GM19372 (cell line): ENCODE data around the gene RNF187.

Source experiments
- ATAC-seq: cut with Tn5 transposase; IDR thresholded peaks from one replicate; pipeline ENCODE4 v1.9.1; 2021; ENCODE audit warnings: mild to moderate bottlenecking, low read depth, moderate library complexity; ENCODE audit not compliant: unreplicated experiment

Gene RNF187

DNA sequence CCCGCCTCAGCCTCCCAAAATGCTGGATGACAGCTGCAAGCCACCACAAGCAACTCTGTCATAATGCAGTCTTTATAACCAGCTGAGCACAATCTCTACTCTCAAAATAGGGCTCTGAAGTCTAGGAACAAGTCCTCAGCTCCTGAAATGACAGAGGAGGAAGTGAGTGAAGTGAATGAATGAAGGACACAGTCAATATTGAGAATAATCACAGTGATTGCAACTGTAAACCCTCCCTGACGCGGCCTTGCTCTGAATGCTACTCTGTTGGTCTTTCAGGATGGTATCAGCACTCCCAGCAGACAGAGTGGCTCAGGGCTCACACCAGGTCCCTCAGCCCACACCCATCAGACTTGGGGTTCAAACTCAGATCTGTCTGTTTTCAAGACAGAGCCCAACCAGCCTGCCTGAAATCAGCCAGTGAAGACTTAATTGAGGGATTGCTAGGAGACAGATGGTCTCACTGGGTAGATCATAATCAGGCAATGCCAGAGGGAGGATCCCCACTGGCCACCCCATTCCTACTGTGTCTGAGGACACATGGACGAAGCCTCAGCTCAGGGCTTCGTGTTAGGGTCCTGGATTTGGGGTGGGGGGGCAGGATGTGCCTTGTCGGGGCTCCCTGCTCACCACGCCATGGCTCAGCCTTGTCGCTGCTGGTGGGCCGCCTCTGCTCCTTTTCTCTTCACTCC is 20.9 kb downstream of the RNF187 start:
- no peak for ATAC-seq

GRCh38 chr1:228508840-228509415 is 21.7 kb downstream of the RNF187 start:
- no peak for ATAC-seq

DNA sequence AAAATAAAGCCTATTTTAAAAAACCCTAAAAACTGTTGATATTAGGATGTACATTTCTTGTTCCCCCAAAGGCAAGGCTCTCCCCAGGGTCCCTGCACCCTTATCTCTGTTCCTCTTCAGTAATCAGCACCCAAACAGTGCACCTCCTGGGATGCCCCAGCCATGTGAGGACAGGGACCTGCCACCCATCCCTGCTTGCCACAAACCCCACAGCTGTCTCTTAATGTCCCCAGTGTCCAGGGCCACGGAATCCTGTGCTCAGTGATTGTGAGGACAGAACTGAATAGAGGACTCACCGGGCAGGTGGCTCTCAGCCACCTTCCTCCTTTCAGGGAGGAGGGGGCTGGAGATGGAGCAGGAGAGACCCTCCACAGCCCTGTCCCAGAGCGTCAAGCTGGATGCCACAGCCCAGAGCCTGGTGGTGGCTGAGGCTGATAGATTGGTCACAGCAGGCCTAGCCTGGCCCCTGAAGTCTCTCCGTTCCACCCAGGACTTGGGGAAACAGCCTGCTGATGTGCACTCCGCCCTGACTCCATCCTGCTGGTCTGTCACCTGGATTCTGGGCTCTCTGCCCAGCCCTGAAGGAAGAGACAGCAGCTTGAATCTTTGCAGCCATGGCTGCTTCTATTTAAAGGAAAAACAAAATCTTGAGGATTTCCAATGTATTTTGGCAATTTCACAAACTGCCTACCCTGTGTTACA is 23.1 kb downstream of the RNF187 start:
- ATAC-seq = no peak

- ATAC-seq = no peak
Measured at GRCh38 chr1:228510803-228511413, 23.7 kb downstream of the RNF187 start.

DNA sequence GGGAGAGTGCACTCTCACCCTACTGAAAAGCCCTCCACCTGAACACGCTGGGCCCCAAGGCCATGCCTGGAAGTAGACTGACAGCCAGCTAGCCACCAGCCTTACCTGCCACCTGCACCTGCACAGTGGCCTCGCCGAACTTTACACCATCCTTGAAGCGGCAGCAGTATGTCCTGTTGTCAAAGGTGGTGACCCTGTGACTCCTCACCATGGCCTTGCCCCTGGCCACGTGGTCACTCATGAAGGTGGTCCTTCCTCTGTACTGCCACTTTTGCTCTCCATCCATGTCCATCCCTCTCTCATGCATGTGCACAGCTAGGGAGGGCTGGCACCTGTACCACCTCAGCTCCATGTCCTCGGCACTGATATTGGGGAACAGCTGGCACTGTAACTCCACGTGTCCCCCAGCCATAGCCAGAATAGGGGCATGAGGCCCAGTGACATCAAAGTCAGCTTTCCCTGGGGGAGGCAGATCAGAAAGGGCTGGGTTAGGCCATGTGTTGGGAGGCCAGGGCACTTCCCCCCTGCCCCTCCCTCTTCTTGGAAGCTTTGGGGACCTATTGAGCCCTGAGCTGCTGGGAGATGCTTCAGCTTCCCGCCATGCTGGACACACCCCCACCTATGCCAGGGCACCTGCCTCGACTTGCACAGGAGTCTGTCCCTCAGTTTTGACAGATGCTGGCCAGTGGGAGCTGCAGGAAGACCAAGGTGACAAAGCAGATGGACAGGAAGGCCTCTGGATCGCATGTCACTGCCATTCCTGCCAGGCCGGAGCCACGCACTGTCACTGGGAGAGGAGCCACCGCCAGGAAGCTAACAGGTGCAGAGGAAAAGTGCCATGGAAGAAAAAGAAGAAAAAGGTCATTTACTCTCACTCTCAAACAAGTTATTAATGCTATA is 24.6 kb downstream of the RNF187 start:
- no peak for ATAC-seq

DNA sequence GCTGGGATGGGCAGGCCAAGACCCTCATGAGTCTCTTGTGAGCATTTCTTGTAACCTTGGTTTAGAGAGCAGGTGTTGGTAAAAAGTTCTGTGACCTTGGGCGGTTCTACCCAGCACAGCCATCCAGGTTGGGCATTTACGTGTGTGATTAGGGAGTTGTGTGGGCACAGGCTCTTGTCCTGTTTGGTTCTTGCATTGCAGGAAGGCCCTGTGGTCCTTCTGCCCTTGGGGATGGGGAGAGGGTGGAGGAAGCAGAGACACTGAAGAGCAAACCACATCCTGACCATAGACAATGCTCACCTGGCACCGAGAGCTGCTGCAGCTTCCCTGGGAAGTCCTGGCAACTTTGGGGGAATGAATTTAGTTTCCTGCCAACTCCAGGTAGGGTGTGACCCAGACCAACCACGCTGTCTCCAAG is 25.6 kb downstream of the RNF187 start:
- ATAC-seq = no peak

DNA sequence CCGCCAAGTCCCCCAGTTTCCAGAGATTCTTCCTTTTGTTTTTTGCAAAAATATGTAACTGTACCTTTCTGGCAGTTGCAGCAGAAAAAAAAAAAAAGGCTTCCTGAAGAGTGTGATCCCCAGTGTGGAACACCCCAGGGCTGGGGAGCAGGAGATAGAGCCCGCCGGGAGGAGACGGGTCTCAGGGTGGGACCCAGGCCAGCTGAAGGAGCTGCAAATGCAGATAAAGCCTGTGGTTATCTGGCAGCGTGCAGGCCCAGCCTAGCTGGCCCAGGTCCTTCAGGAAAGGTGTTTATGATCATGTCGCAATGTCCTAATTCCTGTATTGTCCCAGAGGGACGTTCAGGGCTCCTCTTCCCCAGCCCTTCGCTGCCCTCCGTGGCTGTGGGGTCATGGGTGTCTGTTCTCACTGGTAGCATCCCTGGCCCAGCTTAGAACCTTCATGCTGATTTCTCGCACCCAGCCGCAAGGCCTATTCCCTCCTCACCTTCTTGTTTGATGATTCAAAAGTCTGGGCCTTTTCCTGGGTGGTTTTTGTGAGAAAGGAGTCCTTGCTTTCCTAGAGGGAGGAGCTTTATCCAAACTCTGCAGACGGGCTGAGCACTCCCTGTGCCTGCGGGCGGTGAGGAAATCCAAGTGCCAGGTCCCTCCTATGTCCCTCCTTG is 26.2 kb downstream of the RNF187 start:
- ATAC-seq = no peak

DNA sequence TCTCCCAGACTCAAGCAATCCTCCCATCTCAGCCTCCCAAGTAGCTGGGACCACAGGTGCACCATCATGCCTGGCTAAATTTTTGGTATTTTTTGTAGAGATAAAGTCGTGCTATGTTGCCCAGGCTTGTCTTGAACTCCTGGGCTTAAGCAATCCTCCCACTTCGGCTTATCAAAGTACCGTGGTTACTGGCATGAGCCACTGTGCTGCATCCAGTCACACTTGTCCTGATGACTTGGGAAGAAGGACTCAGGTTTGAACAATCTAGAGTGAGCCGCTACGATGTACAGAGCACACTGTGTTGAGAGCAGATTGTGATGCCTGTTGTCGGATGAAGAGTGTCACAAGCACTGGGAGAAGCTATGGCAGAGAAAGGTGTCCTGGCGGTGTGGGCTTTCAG is 27.2 kb downstream of the RNF187 start:
- ATAC-seq = no peak

DNA sequence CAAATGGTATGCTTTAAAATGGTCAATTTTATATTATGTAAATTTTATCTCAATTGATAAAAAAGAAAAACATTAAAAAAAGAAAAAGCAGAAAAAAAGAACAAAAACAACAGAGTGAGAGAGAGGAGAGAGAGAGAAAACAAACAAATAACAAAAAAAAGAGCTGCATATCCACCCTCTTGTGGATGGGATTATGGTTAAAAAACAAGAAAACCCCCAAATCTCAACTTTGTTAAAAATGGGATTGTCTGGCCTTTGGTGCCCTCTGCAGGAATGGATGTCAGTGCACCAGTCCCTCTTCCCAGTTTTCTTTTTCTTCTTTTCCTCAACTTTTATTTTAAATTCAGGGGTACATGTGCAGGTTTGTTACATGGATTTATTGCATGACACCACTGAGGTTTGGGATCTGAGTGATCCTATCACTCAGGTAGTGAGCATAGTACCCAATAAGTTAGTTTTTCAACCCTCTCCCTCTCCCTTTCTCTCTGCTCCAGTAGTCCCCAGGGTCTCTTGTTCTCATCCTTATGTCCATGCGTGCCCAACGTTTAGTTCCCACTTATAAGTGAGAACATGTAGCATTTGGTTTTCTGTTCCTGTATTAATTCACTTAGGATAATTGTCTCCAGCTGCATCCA is 28.1 kb downstream of the RNF187 start:
- no peak for ATAC-seq

DNA sequence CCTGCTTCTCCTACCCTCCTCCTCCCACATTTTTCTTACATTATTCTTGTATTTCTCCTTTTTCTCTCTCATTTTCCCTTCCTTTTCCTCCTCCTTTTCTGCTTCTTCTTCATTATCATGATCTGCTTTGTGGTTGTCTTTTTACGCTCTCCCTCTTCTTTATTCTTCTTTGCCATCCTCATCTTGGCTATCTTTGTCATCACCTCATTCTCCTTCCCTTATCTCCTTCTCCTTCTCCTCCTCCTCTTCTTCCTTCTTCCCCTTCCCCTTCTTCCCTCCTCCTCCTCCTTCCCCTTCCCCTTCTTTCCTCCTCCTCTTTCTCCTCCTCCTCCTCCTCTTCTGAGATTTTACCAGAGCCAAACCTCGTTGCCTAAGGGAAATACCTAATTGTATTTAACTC is 30.5 kb downstream of the RNF187 start:
- no peak for ATAC-seq

- ATAC-seq = no peak
Measured at GRCh38 chr1:228527596-228527995, 40.4 kb downstream of the RNF187 start.

DNA sequence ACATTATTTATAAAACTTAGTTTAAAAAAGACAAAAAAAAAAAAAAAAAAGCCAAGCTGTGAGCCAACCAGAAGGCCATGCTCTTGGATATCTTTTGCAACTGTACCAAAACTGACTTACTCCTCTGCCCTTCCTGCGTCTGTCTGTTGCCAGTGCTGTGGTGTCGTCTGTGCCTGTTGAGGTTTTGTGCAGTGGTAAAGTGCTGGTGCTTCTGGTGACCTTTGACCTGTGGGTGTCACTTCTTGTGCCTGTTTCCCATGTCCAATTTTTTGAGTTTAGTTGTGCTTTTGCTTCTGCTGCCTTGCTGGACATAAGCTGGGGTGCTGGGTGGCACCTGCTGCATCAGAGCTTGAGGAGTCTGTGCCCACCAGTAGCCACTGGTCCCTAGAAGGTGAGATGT is 41.4 kb downstream of the RNF187 start:
- no peak for ATAC-seq

GRCh38 chr1:228530086-228530758 is 43.0 kb downstream of the RNF187 start:
- ATAC-seq = no peak

- no peak for ATAC-seq
Measured at GRCh38 chr1:228530951-228531731, 44.0 kb downstream of the RNF187 start.

DNA sequence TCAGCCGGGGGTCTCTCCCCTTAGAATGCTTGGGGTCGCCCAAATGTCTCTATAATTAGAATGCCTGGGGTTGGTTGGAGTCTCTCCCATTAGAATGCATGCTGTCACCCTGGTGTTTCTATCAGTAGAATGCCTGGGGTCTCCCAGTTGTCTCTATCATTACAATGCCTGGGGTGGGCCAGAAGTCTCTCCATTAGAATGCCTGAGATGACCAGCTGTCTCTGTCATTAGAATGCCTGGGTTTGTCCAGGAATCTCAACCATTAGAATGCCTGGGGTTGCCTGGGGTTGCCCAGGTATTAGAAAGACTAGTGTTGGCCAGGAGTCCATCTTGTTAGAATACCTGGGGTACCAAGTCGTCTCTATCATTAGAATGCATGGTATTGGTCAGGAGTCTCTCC is 51.6 kb downstream of the RNF187 start:
- ATAC-seq = no peak

- ATAC-seq = no peak
Measured at GRCh38 chr1:228540161-228540917, 53.2 kb downstream of the RNF187 start.

DNA sequence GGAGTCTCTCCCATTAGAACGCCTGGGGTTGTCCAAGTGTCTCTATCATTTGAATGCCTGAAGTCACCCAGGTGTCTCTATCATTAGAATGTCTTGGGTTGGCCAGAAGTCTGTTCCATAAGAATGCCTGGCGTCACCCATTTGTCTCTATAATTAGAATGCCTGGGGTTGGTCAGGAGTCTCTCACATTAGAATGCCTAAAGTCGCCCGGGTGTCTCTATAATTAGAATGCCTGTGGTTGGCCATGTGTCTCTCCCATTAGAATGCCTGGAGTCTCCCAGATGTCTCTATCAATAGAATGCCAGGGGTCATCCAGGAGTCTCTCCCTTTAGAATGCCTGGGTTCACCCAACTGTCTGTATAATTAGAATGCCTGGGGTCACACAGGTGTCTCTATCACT is 54.5 kb downstream of the RNF187 start:
- no peak for ATAC-seq
